ENCODE results near the gene GFM2. TPM values are rescaled to one million over a fixed set of nuclear protein-coding genes. Genes with fewer than 3 reads are reported as not detected.

The GFM2 gene
- polyA plus RNA-seq, 3 donors, result 47.9 to 56.8 (median 51.0) TPM

Other genes starting within 250 kb of the GFM2 start
- gene ENC1, start 126.4 kb downstream of the GFM2 start, polyA plus RNA-seq (ENCODE audit: insufficient read length in 3 of 3), result 10 to 100 TPM; 67.1 to 77.4 (median 74.5) TPM
- gene HEXB, start 81.9 kb downstream of the GFM2 start, polyA plus RNA-seq (ENCODE audit: insufficient read length in 3 of 3), result 100 to 1,000 TPM; 114 to 172 (median 145) TPM
- gene NSA2, start 132 bp upstream of the GFM2 start, polyA plus RNA-seq (ENCODE audit: insufficient read length in 3 of 3), result 100 to 1,000 TPM; 214 to 275 (median 228) TPM
- gene FAM169A, start 99.3 kb upstream of the GFM2 start, polyA plus RNA-seq (ENCODE audit: insufficient read length in 3 of 3), result 10 to 100 TPM; 17.5 to 19.5 (median 18.1) TPM